ENCODE measurements around the gene TM7SF2. TPM values are rescaled to one million over a fixed set of nuclear protein-coding genes. Genes with fewer than 3 reads are reported as not detected.

The TM7SF2 gene
- total RNA-seq, 3 donors from 2014 or later (not counting 1 experiment from before 2014, with no cell fraction given) = 17.0 to 23.2 (median 18.6) TPM

- Mint-ChIP-seq H3K4me1 (peaks cover 14 to 34% of the 10 kb centered on the region in 2 donors), H3K36me3 (no peaks in the 10 kb centered on the region), H3K27me3 (ENCODE audit: low read depth in 2 of 2) (no peaks in the 10 kb centered on the region), H3K27ac (no peak overlapping the region), H3K4me3 (no peak overlapping the region), H3K9me3 (no peaks in the 10 kb centered on the region)
- peak in 1 of 2 donors; percentile 6 for DNase-seq
- Histone ChIP-seq H3K27ac (ENCODE audit: low read length) (no peak overlapping the region), H3K4me3 (ENCODE audit: low read length) (no peak overlapping the region), H3K4me1 (ENCODE audit: control insufficient read depth, insufficient read depth, low read length) (peaks cover 42% of the 10 kb centered on the region), H3K27me3 (ENCODE audit: control insufficient read depth, insufficient read depth, low read length) (no peaks in the 10 kb centered on the region), H3K9me3 (ENCODE audit: control insufficient read depth, insufficient read depth, low read length) (no peaks in the 10 kb centered on the region), H3K36me3 (ENCODE audit: control insufficient read depth, insufficient read depth, low read length) (peaks cover 76% of the 10 kb centered on the region)
- no peak for ATAC-seq
- intact Hi-C loops (cut with micrococcal nuclease) = no loop called here
- 85% methylated on average over 12 of the region's 13 CpGs for WGBS (ENCODE audit: insufficient coverage)
- no peak for TF ChIP-seq CTCF (IDR thresholded peaks at IDR 0.05)
Measured at GRCh38 chr11:65129649-65130441, 18.2 kb downstream of the TM7SF2 start.

- TF ChIP-seq CTCF (IDR thresholded peaks at IDR 0.05) = no peak
- Histone ChIP-seq H3K27ac (ENCODE audit: low read length) (no peak overlapping the region), H3K4me3 (ENCODE audit: low read length) (no peak overlapping the region), H3K4me1 (ENCODE audit: control insufficient read depth, insufficient read depth, low read length) (peaks cover 50% of the 10 kb centered on the region), H3K27me3 (ENCODE audit: control insufficient read depth, insufficient read depth, low read length) (no peaks in the 10 kb centered on the region), H3K9me3 (ENCODE audit: control insufficient read depth, insufficient read depth, low read length) (no peaks in the 10 kb centered on the region), H3K36me3 (ENCODE audit: control insufficient read depth, insufficient read depth, low read length) (peaks cover 66% of the 10 kb centered on the region)
- WGBS (ENCODE audit: insufficient coverage) = 83% methylated on average over 19 of the region's 19 CpGs
- Mint-ChIP-seq H3K9me3 (no peaks in the 10 kb centered on the region), H3K4me3 (no peak overlapping the region), H3K4me1 (peaks cover 23 to 43% of the 10 kb centered on the region in 2 donors), H3K36me3 (no peaks in the 10 kb centered on the region), H3K27me3 (ENCODE audit: low read depth in 2 of 2) (no peaks in the 10 kb centered on the region), H3K27ac (peak overlapping the region in 1 of 2 donors; percentile 30)
- intact Hi-C loops (cut with micrococcal nuclease) = no loop called here
- ATAC-seq = no peak
- DNase-seq = no peak
Measured at GRCh38 chr11:65130631-65131416, 19.2 kb downstream of the TM7SF2 start.

DNA sequence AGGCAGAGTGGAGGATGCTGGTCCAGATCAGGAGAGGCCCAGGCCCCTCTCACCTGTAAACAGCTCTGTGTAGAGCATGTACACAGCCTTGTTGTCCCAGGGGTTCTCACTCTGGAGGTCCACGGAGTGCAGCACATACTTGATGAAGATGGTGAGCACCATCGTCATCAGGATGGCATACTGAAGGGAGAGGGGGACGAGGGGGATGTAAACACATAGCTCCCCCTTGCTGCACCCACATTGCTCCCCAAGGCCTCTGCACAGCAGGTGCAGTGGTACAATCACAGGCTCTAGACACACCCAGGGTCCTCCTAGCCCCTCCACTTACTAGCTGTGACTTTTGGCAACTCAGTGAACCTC, 19.7 kb downstream of the TM7SF2 start:
- Mint-ChIP-seq H3K36me3 (no peaks in the 10 kb centered on the region), H3K4me1 (peaks cover 29 to 49% of the 10 kb centered on the region in 2 donors), H3K27me3 (ENCODE audit: low read depth in 2 of 2) (no peaks in the 10 kb centered on the region), H3K9me3 (no peaks in the 10 kb centered on the region), H3K27ac (peak overlapping the region in 1 of 2 donors; percentile 30), H3K4me3 (no peak overlapping the region)
- intact Hi-C loops (cut with micrococcal nuclease) = no loop called here
- no peaks in the 10 kb centered on the region for H3K9me3 ChIP-seq (ENCODE audit: control insufficient read depth, insufficient read depth, low read length)
- TF ChIP-seq CTCF (IDR thresholded peaks at IDR 0.05) = no peak
- ATAC-seq (no peak), DNase-seq (peak in 1 of 2 donors; percentile 7)
- H3K4me1 ChIP-seq (ENCODE audit: control insufficient read depth, insufficient read depth, low read length) = peaks cover 53% of the 10 kb centered on the region
- no peaks in the 10 kb centered on the region for H3K27me3 ChIP-seq (ENCODE audit: control insufficient read depth, insufficient read depth, low read length)
- no peak overlapping the region for H3K27ac ChIP-seq (ENCODE audit: low read length)
- H3K4me3 ChIP-seq (ENCODE audit: low read length) = no peak overlapping the region
- peaks cover 62% of the 10 kb centered on the region for H3K36me3 ChIP-seq (ENCODE audit: control insufficient read depth, insufficient read depth, low read length)
- WGBS (ENCODE audit: insufficient coverage) = 66% methylated on average over 3 of the region's 3 CpGs
